ENCODE results near the gene AGPAT2.

GRCh38 chr9:136645903-136646754 lies 41.1 kb downstream of the AGPAT2 start:
- TF ChIP-seq CTCF (IDR thresholded peaks at IDR 0.05; ENCODE audit: low read depth, low read length, poor library complexity, severe bottlenecking) (no peak), EZH2phosphoT487 (IDR thresholded peaks at IDR 0.05; ENCODE audit: borderline replicate concordance, low read length) (no peak)
